Sigmoid colon (tissue), 4 donors: Measurements from ENCODE around the gene PXMP2.

Experiments
- CTCF ChIP-seq, 4 experiments: fragments of 450-650 bp in 3 of 4; fragments of 200-600 bp in 1 of 4; IDR thresholded peaks; one replicate each; pipeline ENCODE4 v1.5.1; 2016 to 2019; ENCODE audit warnings: antibody characterized with exemption in 4 of 4, mild to moderate bottlenecking in 3 of 4, moderate library complexity in 2 of 4
- POLR2A ChIP-seq, 2 donors: fragments of 450-650 bp; IDR thresholded peaks; one replicate each; pipeline ENCODE4 v1.6.1; 2016; ENCODE audit warnings: antibody characterized with exemption in 2 of 2, mild to moderate bottlenecking in 2 of 2, moderate library complexity in 2 of 2
- POLR2AphosphoS5 ChIP-seq, 4 donors: sonication (generic); formaldehyde crosslinking; IDR thresholded peaks; one replicate each; pipeline ENCODE4 v1.6.1; 2017; ENCODE audit warnings: antibody characterized with exemption in 4 of 4

GRCh38 chr12:132754160-132754932 lies 67.0 kb downstream of the PXMP2 start:
- TF ChIP-seq CTCF (IDR thresholded peaks at IDR 0.05) (no peak), POLR2AphosphoS5 (IDR thresholded peaks at IDR 0.05) (no peak), POLR2A (IDR thresholded peaks at IDR 0.05) (no peak)
